Measurements from ENCODE around the gene COL28A1.
"Not testable (repeated sequence)": the region's sequence is repeated elsewhere in the genome, so short reads cannot be mapped to it uniquely, and the experiment has no call there.

Gene COL28A1

DNA sequence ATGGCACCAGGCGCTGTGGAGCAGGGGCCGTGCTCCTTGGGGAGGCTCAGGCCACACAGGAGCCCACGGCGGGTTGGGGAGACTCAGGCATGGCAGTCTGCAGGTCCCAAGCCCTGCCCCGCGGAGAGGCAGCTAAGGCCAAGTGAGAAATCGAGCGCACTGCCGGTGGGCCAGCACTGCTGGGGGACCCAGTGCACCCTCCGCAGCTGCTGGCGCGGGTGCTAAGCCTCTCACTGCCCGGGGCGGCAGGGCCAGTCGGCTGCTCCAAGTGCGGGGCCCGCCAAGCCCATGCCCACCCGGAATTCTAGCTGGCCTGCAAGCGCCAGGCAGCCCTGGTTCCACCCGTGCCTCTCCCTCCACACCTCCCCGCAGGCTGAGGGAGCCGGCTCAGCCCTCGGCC lies 57.1 kb downstream of the COL28A1 start:
- no peak for DNase-seq (ENCODE audit: low read depth)
- TF ChIP-seq, protein P1, sequence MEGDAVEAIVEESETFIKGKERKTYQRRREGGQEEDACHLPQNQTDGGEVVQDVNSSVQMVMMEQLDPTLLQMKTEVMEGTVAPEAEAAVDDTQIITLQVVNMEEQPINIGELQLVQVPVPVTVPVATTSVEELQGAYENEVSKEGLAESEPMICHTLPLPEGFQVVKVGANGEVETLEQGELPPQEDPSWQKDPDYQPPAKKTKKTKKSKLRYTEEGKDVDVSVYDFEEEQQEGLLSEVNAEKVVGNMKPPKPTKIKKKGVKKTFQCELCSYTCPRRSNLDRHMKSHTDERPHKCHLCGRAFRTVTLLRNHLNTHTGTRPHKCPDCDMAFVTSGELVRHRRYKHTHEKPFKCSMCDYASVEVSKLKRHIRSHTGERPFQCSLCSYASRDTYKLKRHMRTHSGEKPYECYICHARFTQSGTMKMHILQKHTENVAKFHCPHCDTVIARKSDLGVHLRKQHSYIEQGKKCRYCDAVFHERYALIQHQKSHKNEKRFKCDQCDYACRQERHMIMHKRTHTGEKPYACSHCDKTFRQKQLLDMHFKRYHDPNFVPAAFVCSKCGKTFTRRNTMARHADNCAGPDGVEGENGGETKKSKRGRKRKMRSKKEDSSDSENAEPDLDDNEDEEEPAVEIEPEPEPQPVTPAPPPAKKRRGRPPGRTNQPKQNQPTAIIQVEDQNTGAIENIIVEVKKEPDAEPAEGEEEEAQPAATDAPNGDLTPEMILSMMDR (conservative IDR thresholded peaks at IDR 0.05; ENCODE audit: low read length), result no peak
- H3K4me3 ChIP-seq (ENCODE audit: low read length), result no peak overlapping the region

DNA sequence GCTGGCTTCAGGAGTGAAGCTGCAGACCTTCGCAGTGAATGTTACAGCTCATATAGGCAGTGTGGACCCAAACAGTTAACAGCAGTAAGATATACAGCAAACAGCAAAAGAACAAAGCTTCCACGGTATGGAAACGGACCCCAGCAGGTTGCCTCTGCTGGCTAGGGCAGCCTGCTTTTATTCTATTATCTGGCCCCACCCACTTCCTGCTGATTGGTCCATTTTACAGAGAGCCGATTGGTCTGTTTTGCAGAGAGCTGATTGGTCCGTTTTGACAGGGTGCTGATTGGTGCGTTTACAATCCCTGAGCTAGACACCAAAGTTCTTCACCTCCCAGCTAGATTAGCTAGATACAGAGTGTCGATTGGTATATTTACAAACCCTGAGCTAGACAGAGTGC lies 58.0 kb downstream of the COL28A1 start:
- not testable (repeated sequence) for DNase-seq (ENCODE audit: low read depth)

DNA sequence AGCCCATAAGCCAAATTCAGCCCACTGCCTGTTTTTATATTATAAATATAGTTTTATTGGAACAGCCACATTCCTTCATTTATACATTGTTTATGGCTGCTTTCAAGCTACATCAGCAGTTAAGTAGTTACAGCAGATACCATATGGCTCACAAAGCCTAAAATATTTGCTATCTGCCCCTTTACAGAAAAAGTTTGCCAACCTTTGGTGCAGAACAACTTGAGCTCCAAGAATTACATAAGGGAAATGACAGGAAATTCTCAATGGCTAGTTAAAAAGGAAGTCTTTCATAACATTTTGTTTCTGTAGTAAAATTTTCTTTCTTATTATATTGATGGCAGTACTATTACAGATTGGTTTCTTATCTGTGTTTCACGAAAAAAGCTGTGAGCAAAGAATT lies 59.3 kb downstream of the COL28A1 start:
- TF ChIP-seq, protein P1 (conservative IDR thresholded peaks at IDR 0.05; ENCODE audit: low read length), result no peak
- no peak overlapping the region for H3K4me3 ChIP-seq (ENCODE audit: low read length)
- DNase-seq (ENCODE audit: low read depth), result no peak

More for the DNA sequence above, 58.0 kb downstream of the COL28A1 start:
- H3K4me3 ChIP-seq (ENCODE audit: low read length), result not testable (repeated sequence)

DNA sequence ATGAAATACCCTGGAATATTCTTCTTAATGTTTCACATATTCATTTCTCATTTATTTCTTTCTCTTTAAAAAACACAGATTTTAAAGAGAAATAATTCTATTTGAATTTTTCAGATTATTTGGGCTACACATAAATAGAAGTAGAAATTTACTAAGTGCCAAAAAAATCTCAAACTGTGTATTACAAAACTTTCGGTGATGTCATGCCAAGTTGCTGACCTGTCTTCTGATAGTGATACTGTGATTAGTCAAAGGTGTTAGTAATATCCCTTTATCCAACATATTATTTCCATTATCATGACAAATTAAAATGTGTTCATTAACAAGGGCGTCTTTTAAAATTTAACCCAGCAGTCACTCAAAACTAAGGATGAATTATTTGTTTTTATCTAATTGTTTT lies 60.1 kb downstream of the COL28A1 start:
- H3K4me3 ChIP-seq (ENCODE audit: low read length), result no peak overlapping the region
- DNase-seq (ENCODE audit: low read depth), result no peak
- TF ChIP-seq, protein P1 (conservative IDR thresholded peaks at IDR 0.05; ENCODE audit: low read length), result no peak

DNA sequence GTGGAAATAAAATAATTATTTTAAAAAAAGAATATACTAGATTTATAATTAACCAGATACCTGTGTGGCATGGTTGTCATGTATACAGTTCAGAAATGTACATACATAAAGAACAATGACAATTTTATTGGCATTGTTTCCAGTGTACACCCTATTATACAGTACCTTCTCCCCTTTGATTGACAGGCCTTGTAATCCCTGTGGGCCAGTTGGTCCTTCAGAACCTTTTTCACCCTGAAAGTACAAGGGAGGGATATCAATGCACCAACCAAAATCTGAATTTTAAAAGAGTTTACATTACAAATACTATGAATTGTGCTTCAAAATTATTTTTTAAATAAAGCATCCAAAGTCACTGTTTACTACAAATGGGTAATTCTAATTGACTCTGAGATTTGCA lies 61.2 kb downstream of the COL28A1 start:
- H3K4me3 ChIP-seq (ENCODE audit: low read length), result no peak overlapping the region
- TF ChIP-seq, protein P1 (conservative IDR thresholded peaks at IDR 0.05; ENCODE audit: low read length), result no peak
- DNase-seq (ENCODE audit: low read depth), result no peak

DNA sequence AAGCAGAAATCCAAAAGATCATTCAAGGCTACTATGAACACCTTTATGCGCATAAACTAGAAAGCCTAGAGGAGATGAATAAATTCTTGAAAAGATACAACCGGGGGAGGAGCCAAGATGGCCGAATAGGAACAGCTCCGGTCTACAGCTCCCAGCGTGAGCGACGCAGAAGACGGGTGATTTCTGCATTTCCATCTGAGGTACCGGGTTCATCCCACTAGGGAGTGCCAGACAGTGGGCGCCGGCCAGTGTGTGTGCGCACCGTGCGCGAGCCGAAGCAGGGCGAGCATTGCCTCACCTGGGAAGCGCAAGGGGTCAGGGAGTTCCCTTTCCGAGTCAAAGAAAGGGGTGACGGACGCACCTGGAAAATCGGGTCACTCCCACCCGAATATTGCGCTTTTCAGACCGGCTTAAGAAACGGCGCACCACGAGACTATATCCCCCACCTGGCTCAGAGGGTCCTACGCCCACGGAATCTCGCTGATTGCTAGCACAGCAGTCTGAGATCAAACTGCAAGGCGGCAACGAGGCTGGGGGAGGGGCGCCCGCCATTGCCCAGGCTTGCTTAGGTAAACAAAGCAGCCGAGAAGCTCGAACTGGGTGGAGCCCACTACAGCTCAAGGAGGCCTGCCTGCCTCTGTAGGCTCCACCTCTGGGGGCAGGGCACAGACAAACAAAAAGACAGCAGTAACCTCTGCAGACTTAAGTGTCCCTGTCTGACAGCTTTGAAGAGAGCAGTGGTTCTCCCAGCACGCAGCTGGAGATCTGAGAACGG lies 70.5 kb downstream of the COL28A1 start:
- not testable (repeated sequence) for H3K4me3 ChIP-seq (ENCODE audit: low read length); DNase-seq (ENCODE audit: low read depth)

DNA sequence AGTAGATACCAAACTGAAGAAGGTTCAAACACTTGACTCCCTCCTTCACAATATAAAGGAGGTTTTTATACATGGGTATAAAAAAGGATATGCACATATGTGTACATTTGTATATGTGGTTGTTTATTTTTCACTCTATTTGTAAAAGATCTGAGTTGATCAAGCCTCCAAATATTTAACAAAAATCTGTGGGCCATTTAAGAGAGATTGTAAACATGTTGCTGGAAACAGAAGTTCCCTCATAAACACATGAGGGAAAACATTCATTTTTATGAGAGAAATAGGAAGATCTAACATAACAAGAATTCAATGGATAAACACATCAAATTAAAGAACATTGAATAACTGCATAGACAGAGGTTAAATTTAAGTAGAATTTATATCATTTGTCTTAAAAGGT lies 81.7 kb downstream of the COL28A1 start:
- DNase-seq (ENCODE audit: low read depth), result no peak
- TF ChIP-seq, protein P1 (conservative IDR thresholded peaks at IDR 0.05; ENCODE audit: low read length), result no peak
- H3K4me3 ChIP-seq (ENCODE audit: low read length), result no peak overlapping the region

DNA sequence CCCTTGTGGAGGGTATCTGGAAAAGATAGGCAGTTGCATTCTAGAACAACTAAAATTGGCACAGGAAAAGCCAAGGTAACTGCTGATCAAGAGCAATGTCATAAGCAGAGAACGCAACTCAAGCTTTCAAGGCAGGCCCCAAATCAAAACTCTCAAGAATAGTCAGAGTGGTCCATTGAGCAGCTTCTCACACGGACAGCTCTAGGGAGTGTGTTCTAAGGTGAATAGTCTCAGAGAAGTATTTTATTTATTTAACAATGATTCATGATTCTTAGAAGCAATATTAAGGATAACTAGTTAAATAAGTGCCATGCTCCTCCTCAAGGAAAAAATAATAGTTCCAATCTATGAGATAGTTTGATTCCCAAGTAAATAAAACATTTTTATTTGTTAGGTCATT lies 83.0 kb downstream of the COL28A1 start:
- TF ChIP-seq, protein P1 (conservative IDR thresholded peaks at IDR 0.05; ENCODE audit: low read length), result no peak
- H3K4me3 ChIP-seq (ENCODE audit: low read length), result no peak overlapping the region

More for the DNA sequence above, 83.0 kb downstream of the COL28A1 start:
- DNase-seq (ENCODE audit: low read depth), result no peak

Data from AG10803 (cell line).